NCI-H82 (cell line): ENCODE measurements around the gene CLSTN2.

Experiments used
- DNase-seq: peaks from one replicate; lab custom pipeline; 2025; lab: John Stamatoyannopoulos, UW

CLSTN2 gene

DNA sequence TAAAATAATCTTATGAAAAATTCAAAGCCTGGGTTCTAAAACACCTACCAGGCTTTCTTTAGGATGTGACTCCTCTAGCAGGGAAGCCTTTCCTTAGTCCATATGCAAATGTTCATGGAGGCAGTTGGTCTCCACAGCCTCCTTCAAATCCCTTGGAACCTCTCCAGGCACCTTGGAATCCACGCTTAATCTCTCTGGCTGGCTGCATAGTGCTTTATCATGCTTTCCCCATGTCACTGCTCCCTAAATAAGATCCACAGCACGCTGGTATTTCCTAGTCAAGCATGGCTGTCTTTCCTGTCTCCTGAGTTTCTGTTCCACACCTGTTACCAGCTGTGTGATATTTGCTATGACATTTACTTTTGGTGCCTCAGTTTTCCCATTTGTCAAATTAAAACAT is 71.3 kb downstream of the CLSTN2 start:
- DNase-seq: peak; percentile 92

DNA sequence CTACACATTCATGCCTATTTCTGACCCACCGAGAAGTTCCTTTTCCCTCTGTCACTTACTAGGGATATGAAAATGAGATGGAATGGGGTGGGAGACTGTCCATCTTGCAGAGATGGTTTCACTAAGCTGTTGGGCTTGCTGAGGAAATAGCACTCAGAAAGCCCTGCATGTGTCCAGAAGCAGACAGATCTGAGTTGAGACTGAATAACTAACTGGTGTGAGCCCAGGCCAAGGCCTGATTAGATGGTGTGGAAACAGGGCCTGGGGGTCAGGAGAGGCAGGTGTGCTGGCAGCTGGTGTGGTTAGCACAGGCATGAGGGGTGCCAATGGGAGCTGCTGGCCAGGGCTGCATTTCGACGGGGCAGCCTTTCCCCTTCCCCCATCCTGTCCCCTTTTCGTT is 72.1 kb downstream of the CLSTN2 start:
- DNase-seq: peak; percentile 45

DNA sequence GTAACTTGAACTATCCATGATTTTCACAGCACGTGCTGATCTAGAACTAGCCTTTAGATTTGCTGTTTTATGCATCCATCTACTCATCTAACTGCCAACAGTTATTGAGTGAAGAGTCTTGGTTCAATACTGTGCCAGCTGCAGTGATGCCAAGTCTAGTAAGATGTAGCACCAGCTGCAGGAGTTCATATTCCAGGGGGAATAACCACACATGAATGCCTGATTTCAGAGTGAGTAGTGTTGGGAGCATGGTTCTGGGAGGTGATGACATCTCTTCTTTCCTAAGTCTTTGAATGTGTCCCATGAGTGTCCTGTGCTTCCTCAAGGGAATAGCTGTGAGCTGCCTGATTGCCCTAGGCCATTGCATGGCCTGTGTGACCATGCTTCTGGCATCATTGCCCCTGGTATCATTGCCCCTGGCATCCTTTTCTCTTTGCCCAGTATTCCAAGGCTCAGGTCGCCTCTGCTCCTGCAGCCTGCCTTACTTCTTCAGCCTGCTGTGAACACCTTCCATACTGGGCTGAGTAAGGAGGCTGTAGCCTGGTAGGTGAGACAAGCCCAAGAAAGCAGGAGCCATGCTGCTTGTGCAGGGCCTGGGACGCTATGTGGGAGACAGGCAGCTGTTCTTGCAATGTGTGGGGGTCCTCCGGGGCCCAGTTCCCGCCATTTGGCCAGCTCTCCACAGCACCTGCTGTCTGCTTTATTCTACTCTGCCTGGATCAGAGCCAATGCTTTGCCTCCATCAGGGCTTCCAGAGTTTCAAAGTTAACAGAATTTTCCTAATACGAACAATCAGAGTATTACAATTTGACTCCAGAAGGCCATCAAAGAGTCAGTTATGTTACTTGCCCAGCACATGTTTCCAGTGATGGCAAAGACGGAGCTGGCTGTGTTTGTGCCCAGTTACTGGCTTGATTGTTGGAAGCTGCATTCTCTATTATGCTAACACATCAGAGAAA is 73.2 kb downstream of the CLSTN2 start:
- no peak for DNase-seq

DNA sequence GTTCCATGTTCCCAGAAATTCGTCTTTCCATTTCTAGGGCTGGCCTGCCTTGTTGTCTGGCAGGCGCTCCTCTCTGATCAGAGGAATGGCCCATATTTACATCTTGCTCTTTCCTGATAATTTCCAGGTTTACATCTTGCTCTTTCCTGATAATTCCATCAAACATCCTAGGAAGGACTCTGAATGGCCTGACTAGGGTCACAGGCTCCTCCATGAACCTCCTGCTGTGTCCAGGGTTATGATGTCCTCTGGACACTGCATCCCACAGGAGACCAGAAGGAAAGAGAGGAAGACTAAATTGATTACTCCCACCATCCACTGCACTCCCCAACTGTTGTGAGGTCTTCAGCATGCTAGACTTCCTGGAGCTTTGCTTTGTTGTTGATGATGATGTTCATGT is 75.4 kb downstream of the CLSTN2 start:
- DNase-seq: no peak

DNA sequence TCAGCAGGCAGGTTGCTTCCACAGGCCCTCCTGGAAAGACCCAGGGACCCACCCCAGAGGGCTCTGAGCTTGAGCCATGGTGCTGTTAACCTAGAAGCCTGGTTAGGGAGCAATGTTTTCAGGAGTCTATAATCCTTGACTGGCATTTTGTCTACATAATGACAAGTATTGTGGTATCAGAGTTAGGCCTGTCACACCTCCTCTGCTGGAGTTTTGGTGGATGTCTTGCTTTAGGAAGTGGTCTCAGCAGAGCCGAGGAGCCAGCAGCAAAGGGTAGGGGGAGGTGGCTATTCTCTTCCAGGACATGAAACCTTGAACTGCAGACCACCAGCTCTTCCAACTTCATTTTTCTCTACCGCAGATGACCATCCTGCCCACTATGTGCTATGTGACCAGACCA is 76.1 kb downstream of the CLSTN2 start:
- no peak for DNase-seq

DNA sequence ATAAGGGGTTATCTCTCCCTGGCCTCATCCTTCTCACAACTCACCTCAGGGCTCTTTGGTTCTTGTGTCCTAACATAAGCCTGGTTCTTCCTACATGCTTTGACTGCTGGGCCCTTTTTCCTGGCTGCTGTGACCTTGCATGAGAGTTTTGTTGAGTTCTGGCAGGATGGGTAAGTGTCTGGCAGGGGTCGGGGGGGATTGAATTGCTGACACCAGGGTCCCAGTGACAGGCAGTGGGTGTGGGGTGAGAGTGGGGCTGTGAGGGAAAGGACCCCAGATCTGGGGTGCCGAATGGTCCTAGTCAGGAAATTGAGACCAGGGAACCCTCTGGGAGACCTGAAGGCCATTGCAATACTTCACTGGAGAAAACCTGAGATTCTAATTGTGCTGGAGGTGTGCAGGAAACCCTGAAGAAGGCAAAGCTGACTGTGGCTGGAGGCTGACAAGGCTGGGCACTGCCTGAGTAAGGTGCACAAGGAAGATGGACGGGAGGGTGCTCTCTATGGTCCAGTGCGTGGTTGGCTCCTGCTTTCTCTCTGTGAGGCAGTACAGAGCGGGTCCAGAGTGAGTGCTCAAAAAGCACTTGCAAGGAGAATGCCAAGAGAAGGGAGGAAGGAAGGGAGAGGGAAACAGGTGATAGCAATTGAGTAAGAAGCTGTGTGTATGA is 76.8 kb downstream of the CLSTN2 start:
- DNase-seq: no peak

DNA sequence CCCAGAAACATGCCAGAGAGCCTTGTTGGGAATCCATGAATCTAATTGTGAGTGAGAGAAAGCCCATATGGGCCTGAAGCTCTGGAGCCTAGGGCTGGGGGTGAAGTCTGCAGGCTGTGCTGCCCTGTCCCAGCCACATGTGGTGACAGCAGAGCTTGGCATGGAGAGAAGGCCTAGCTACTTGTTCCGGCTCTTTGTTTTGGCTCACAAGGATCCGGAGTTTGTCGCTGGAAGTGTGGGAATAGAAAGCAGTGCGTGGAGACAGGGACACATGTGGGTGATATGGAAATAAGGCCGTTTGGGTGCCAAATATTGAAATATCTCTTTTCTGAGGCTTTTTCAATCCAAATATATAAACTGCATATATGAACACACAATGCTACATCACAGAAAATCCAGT is 78.2 kb downstream of the CLSTN2 start:
- no peak for DNase-seq

DNA sequence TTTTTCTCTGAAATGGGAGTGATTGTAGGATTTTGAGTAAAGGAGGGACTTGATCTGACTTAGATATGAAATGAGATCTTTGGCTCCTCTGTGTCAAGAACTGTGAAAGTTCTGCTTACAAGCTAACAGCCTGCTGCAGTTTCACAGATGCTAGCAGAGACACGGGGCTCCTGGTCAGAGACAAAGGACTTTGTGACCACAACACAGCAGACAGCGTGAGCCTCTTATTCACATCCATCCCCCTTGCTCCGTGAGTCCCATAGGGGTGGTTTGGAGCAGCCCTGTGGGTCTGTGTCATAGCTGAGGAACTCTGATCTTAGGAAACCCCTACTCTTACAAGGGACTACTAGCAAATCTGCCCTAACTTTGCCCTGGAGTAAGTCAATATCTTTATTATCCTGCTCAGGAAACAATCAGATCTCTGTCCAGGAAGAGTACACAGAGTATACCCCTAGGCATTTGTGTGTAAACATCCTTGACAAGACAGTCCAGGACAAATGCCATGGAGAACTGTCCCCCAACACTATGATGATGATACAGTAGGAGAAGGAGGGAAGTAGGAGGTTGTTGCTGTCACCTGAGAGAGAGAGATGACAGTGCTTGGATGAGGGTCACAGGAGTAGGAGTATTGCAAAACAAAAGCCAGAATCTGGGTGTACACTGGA is 80.0 kb downstream of the CLSTN2 start:
- DNase-seq: no peak

DNA sequence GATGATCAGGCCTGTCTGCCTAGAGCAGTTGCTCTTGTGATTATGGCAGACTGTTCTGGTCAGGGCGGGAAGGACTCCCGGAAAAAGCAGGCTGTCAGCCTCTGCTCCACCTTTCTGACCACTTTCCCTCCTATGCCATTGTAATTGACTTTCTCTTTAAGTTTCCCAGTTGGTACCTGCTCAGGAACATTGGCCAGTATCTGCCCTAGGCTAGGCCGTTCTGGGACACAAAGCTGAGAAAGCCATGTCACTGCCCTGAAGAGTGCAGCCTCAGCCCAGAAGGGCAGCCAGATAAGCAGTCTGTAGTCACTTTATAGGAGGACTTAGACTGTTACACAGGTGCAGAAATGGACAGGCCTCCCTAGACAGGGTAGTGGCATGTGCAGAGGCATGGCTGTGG is 80.8 kb downstream of the CLSTN2 start:
- DNase-seq: no peak

DNA sequence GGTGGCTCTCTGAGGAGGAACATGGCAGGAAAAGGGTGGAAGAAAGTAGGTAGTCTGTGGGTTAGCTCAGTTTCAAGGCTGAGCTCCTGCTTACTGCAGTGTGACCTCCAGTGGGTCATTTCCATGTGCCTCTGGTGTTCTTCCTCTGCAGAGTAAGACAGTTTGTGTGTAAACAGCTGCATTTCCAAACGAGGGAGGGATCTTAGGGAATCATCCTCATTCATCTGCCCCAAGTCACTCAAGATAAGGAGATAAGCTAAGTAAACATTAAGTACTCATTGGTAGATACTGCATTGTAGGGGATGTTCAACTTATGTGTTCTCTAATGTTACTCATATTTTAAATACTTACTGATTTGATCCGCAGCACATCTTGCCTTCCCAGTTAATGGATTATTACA is 83.6 kb downstream of the CLSTN2 start:
- DNase-seq: peak; percentile 49

DNA sequence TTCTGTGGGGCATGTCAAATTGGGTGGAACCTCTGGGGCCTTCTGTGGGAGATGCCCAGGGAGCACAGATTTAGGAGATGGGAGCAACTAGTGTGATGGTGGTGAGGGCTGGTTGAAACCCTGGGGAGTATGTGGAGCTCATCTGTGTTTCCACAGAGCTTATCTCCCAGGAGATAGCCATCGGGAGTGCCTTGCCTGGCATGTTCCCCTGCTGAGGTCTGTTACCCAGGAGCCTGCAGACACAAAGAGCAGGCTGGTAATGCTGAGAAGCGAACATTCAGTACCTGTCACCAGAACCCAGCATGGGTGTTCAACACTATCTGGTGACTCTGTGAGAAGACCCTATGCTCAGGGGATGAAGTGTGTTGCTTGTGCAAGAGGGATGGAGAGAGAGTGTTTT is 85.0 kb downstream of the CLSTN2 start:
- DNase-seq: no peak

DNA sequence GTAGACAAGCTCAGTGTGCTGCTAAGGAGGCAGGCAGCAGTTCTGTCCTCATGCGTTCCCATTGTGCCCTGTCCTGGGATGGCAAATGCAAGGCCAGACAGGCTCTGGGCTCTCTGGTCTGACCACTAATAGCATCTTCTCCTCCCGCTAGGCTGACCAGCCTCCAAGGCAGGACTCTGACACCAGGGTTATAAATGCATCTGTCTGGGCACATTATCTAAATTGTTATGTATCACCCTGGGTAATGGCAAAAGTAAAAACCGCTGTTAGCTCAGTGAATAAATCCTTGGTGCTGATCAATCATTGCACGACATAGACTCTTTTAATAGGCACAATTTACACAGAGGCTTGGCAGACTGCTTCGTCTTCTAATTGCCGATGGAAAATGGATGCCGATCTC is 85.6 kb downstream of the CLSTN2 start:
- DNase-seq: no peak

DNA sequence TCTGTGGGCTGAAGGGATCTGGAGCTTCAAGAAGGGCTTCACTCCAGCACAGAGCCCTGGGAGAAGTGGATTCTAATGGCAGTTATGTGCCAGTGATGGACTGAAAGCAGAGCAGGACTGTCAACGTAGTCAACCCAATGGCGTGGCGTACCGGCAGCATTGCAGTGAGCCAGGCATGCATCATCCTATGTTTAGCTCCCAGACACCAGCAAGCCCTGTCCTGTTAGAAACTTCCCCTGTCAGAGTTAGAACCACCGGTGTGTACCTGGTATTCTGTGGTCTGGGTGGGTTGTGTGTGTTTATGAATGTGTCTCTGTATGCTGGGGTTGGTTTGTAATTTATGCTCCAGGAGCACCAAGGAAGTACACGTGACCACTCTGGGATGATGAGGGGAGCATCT is 86.3 kb downstream of the CLSTN2 start:
- DNase-seq: no peak

DNA sequence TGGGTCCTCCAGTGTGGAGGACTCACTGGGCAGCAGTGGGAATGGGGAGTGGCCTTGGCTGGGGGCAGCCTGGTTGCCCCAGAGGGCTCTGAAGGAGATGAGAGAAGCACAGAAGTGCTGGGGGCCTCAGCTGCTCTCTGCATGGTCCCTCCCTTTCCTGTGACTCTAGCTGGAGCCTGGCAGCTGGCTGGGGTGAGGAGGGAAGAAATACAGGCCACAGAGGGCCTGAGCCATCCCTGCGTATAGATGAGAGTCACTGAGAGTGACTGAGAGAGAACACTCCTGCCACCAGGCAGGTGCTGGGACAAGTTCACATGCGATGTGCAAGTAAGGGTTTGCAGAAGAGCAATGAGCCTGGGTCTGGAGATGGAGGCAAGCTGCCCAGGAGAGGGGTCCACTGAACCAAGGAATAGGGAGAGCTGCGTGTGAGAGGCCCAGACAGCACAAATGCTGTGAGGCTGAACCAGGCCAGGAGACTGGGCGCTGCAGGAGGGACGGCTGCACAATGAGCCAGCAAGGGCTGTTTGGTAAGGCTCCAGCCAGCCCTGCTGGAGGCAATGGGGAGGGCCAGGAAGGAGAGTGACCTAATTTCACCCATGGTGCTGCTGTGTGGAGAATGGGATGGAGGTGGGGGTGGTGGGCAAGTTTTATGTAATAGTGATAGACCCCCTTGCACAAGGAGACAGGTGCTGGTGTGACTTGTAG is 87.2 kb downstream of the CLSTN2 start:
- DNase-seq: peak; percentile 45

DNA sequence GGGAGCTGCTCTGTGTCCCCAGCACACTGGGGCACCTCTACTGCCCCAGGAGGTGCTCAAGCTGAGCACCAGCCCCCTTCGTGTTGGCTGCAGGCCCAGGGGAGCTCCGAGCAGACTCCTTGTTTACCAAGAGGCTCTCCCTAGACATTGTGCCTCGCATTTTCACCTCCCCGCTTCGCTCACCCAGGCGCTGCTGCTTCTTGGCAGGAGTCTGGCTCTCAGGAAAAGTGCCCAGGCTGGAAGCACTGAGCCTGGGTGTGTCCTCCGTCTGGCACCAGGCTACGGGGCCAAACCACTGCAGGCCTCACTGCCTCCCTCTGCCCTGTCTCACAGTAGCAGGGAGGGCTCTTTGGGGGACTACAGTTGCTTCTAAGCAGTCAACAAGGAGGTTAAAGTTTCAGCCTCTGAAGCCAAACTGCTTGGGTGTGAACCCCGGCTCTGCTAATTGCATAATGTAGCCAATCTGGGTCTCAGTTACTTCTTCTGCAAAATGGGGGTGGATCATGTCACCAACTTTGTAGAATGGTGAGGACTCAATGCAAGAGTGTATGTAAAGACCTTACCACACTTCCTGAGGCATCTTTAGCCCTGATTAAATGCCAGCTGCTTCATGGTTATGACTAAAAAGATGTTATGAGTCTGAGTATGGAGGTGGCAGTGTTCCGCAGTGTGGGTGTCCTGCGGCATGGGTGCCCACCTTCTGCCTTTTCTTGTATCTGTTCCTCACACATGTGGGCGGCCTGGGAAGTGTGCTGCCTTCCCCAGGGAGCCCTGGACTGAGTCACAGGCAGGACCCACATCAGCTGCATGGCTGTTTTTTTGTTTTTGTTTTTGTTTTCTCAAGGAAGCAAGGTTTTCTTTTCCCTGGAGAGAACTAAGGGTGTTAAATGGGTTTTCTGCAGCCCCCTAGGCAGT is 88.9 kb downstream of the CLSTN2 start:
- DNase-seq: no peak

DNA sequence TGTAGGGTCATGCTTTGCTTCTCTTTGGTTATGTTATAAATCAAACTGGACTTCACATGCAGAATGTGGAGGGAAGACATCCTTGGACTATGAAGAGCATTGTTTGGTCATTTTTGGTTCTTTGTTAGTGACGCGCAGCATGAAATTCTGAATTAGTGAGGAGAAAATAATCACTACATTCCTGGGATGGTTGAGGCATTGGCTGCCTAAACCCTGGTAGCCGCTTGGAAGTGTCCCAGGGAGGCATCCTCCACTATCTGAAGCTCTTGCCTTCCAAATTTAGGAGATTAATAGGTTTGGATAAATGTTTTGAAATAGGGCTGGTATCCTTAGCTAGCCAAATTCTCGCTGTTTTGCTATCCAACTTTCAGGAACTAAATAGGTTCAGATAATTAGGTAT is 96.2 kb downstream of the CLSTN2 start:
- no peak for DNase-seq

DNA sequence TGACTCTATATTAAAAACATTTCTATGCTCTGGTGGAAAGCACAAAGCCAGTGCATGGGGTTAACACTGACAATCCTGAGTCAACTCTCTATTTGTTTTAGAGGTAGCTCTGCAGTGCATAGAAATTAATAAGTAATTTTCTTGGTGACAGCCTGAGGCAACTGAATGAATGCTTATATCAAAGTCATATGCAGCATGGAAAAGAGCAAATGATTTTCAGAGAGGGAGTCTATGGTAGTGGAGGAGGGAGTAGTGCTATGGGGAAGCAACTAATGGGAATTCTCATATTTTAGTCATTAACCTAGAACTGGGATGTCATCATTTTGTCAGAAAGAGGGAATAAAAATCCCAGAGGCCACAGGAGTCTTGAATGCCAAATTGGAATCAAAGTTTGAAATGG is 99.1 kb downstream of the CLSTN2 start:
- no peak for DNase-seq

DNA sequence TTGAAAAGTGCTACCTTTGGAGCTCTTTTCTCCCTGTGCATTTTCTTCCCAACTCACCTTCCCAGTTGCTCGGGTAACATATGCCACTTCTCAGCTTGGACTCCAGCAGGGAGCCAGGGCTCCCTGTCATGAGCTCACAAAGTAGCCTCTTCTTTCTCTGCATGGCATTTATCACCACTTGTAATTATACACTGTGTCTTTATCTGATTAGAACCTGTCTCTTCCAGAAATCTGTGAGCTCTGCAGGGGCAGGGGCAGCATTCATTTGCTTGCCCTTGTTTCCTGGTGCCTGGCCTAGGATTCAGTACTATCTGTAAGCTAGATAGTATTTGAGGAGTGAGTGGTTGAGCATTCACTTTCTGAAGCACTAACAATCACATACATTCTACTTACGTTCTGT is 100.9 kb downstream of the CLSTN2 start:
- DNase-seq: peak; percentile 60

DNA sequence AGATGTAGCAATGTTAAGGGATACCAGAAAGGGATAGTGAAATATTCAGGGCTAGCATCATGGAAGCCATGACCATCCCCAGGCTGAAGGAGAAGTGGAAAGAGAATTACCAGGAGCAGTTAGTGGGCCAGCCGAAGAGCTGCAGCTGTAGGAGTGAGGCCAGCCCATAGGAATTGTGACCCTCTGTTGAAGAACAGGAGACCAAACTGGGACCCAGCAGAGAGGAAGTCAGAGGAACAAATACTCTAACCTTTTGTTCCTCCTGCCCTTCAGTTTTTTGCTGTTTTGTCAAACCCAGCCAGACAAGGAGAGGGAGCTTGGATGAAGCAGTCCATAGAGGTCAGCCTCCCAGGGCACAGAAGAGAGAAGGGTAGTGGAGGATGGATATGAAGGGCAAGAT is 115.4 kb downstream of the CLSTN2 start:
- DNase-seq: no peak

DNA sequence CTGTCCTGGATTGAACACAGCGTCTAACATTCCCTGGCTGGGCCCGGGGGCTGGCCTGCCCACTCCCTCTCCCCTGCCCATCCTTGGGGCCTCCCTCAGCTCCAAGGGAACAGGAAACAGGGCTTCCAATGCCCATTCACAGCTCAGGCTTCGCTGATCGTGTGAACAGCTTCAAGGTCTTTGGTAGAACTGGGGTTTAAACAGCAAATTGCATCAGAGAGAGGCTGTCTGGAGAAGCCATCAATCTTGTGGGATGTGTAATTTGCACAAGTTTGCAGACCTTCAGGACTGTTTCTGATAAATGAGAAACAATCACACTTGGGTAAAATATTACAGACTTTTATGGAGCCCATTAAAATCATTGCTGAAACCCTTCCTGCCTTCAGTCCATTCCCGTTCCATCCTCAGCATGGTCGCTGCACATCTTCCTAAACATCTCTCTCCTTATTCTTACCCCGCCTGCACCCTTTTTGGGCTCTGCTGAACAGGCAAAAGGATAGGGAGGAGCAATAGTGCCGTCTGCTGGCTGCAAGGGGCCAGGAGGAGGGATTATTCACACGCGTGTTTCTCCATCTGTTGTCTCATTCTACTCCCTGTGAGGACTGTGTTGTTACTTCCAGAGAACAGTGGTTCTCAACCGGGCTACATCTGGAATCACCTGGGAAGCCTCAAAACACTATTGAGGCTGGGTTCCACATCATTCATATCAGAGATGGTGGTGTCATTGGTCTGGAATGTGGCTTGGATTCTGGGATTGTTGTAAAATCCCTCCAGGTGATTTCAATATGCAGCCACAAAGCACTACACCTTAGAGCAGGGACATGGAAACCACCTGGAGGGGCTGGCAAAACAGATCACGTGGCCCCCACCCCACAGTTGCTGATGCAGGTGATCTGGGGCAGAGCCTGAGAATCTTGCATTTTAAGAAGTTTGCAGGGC is 116.3 kb downstream of the CLSTN2 start:
- peak; percentile 91 for DNase-seq
